GM19395 (cell line): ENCODE data around the gene CRNN.

Experiments
- ATAC-seq: cut with Tn5 transposase; IDR thresholded peaks from one replicate; pipeline ENCODE4 v1.9.1; 2021; ENCODE audit warnings: mild to moderate bottlenecking, moderate library complexity; ENCODE audit not compliant: unreplicated experiment

Gene CRNN

DNA sequence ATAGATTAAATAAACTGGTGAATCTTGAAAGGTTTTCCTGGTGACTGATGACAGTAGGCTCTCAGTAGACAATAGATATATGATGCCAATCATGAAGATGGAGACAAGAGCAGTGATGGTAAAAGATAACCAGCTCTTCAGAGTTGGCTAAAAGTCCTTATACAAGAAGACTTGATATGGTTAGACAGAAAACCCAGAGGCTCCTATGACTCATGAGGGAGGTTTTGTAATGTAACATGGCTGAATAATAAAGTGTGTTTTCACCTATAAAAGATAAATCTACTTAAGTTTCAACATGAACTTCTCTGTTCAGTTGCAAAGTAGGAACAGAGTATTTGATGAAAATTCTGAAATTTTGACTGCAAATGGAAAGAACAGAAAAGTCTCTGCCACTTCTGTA is 12.7 kb upstream of the CRNN start:
- ATAC-seq: no peak

DNA sequence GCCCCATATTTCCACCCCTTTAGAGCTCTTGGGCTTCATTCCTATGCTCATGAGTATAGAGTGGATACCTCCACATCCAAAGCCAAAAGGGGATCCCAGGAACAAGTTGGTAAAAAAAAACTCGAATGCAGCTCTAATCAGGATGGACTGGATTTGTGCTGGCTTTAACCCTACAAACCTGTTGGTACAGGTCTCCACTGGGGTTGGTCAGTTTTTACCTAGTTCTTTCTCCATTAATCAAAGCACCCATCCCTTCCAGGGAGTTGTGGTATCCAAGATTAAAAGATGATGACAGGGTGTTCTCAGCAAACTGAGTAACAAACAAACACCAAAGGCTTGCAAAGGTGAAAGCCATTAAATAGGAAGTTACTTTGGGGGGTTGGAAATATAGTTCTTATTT is 5.9 kb upstream of the CRNN start:
- ATAC-seq: no peak

DNA sequence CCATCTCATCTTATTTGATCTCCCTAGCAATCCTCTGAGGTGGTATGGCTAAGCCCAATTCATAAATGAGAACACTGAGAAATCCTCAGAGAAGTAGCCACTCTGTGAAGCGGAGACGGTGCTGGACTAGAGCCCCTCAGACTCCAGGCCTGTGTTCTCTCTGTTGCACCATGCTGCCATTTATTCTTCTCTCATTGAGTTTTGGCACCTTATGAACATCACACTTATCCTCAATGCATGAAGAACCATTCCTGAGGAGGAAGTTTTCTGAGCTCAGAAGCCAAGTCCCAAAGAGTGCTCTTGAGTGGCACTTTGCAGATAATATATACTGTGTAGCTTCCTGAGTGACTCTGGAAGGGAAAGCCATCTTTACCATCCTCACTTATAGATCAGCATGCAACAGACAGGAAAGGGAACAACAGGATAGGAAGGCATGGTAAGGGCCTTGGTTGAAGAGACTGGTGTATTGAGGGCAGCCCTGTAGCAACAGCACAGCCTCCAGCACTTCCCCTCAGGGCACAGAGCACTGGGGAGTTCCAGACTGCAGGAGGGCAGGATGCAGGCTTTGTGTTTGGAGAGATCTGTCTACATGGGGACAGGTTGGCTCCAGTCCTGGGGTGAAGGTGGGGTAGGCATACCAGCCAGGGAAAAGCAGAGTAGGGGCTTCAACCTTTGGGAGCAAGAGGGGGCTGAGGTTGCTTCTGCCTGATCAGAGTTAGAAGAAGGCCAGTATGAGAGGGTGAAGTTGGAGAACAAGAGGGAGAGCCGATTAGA is 1.6 kb upstream of the CRNN start:
- ATAC-seq: no peak

DNA sequence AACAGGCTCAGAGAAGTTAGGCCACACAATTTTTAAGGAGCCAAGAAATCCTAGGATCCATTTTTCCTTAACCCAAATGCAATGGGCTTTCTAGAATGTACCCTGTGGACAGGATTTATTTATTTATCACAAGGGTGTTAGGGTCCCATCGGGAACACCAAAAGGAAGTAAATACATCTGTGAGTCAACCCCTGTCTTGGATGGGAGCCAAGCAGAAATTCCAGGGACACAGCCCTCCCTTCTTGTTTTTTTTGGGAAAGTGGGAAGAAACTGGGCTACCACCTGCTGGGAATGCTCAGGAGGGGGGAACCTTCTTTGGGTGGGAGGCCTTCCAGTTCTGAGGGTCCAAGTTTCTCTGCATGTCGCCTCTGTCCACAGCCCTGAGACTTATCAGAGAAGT is 1.3 kb downstream of the CRNN start:
- ATAC-seq: no peak

DNA sequence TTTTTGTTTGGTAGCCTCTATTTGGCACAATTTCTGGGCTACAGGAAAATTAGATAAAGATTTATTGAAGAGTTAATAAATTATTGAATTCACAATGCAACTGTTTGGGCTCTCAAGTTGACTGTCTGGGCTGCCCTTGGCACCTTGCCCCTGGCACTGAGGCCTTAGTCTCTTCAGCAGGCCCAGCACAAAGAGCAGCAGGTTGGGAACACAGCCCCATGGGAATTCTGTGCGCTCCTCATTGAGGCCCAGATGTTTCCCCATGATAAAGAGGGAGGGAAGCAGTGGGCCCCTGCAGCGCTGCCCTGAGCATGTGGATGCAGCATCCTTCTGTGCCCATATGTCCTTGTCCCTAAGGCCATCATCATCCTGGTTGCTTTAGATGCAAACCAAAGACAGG is 2.9 kb downstream of the CRNN start:
- no peak for ATAC-seq

DNA sequence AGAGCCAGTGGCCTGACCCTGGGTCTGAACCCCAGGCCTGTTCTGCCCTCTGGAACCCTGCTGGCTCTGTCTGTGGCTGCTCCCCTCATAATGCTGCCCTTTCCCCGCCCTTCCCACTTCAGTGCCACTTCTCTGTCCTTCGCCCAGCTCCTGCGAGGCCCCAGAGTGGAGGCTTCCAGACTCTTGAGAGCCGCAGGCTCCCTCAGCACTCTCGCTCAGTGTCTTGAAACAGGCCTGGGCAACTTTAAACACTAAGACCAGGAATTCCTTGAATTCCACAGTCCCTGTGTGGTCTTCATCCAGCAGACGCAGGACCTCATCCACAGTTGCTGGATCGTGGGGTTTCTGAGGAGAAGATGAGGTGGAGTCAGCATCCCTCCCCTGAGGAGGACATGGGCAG is 3.5 kb downstream of the CRNN start:
- no peak for ATAC-seq

DNA sequence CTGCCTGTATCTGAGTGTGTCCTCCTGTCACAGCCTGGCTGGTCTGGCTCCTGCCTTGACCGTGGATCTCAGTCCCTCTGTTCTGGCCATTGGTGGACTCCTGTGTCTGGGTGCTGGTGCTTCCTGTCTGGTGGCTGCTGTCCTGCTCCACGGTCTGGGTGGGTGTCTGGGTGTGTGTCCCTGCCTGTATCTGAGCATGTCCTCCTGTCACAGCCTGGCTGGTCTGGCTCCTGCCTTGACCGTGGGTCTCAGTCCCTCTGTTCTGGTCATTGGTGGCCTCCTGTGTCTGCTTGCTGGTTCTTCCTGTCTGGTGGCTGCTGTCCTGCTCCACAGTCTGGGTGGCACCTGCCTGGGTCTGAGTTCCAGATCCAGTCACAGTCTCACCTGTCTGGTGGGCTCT is 4.0 kb downstream of the CRNN start:
- ATAC-seq: no peak

DNA sequence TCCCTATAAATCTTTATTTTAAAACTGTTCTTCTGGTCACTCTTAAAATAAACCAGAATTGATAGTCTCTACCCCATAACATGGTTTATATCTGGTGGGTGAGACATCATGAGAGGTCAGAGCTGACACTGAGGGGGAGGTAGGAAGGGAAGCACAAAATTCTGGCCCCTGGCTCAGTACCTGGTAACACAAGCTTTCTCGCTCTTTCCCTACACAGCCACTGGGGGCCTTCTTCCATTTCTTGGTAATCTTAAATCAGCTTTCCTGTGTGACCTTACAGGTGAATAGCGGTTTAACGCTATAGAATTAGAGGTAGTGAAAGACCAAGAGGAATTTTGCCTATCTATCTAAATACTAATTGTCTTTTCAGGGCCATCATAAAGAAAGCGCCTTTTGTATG is 5.4 kb downstream of the CRNN start:
- no peak for ATAC-seq

DNA sequence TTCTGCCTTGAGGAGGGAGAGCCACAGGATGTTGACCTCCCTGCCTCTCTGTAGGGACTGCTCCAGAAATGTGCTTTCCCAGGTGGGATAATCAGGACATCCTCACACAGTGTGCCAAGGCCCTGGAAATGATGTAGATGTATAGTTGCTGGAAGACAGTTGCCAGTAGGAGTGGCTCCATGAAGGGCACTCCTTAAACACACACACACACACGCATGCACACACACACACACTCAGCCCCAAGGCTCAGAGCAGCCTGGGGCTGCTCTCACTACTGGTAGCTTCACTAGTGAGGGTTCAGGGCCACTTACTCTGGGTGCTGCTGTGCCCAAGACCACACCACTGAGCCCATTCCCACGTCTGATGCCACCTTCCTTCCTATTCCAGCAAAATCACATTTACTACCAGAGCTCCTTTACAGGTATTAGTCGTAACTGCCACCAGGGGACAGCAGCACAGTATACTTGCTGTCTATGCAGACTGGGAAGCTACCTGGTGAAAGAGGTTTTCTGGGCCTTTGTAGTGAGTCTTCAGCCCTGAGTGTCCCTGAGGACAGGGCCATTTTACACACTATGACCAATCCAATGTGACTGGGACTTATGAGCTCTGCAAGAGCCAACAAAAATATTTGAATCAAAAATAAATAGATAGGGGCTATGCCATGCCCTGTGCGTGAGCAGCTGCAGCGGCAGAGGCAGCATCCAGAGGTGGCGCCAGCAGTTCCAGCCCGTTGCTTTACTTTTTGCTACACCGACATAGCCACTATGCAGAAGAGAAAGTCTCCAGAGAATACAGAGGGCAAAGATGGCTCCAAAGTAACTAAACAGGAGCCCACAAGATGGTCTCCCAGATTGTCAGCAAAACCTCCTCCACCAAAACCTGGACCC is 15.0 kb downstream of the CRNN start:
- no peak for ATAC-seq

DNA sequence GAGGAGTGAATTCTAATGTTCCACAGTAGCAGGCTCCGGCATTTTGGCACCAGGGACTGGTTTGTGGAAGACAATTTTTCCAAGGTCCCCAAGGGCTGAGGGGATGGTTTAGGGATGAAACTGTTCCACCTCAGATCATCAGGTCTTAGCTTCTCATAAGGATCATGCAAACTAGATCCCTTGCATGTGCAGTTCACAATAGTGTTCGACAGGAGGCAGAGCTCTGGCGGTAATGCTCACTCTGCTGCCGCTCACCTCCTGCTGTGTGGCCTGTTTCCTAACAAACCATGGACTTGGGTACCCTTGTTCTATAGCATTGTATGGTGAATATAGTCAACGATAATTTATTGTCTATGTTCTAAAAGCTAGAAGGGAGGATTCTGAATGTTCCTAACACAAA is 16.6 kb downstream of the CRNN start:
- no peak for ATAC-seq

DNA sequence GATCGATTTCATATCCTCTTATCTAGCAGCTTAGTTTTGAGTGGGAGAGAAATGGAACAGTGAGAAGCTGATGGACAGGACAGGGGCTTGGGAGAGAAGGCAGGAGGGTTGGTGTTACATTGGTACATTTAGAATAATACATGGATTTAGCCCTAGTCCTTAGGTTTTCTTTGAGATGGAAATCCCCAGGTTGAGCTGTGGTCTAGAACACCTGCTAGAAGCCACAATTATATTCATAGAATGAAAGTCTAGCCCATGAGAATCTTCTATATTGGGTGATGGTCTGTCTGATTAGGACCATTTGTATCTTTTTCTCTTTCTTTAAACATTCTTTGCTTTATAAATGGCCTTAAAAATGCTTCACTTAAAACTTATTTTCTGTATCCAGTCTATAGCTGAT is 19.9 kb downstream of the CRNN start:
- ATAC-seq: no peak

DNA sequence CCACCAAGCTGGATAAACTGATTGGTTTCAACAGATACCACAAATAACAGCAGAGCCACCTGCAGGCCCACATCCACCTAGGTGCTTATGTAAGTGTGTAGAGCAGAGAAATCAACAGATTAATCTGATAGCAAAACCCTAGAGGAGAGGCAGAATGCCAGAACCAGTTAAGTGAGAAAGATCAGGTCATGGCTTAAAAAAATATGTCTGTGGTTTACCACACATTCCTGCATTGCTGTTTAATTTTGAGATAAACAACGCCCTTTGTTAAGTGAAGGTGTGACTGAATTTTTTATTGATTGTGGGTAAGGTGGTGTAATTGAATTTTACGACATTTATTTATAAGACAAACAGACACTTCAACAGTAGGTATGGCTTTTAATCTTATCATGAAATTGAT is 21.2 kb downstream of the CRNN start:
- no peak for ATAC-seq

DNA sequence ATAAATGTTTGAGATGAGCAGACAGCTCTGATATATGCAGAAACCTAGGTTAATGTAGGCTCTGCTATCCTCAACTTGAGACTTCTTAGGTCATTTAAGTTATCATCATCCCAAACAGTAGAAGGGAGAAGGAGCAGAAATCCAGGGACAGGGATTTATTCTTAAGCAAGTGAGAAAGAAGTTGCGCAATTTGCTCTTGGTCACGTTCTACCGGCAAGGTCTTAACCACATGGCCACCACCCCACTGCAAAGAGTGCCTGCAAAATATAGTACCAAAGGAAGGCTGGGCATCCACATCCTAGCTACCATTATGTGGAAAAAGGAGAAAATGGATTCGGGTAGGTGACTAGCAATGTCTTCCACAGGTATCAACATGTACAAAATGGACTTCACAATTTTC is 25.2 kb downstream of the CRNN start:
- no peak for ATAC-seq

DNA sequence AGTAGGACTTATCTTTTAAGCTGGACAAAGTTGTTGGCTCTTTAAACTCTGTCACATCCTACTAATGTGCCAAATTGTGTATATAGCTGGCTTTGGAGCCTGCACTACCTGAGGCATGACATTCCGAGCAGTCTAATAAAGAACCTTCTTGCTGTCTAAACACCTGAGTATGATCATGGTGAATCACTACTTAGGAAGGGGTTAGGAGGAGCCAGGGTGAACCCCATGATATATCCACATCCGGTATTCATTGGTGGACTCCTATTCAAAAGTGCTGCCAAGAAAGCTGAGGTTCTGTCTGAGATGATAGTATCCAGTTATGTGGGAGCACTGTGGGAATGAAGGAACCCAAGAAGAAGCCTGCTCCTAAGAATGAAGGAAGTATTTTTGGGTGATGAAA is 27.1 kb downstream of the CRNN start:
- ATAC-seq: no peak

DNA sequence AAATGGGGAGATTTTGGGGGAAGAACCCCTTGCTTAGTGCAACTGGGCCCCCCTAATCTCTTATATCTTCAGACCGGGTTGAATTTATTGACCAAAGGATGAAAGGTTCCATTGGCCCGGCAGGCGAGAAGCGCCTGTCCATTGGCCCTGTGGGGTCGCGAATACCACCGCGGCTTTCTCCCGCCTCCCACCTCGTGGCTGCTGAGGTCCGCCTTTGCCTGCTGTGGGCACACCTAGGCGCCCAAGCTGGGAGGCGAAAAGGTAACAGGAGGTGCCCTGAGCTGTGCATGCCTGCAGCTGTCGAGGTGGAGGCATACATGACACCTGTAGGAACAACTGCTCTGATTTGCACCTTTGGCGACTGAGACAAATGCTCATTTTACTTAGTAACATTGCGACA is 33.1 kb downstream of the CRNN start:
- no peak for ATAC-seq

DNA sequence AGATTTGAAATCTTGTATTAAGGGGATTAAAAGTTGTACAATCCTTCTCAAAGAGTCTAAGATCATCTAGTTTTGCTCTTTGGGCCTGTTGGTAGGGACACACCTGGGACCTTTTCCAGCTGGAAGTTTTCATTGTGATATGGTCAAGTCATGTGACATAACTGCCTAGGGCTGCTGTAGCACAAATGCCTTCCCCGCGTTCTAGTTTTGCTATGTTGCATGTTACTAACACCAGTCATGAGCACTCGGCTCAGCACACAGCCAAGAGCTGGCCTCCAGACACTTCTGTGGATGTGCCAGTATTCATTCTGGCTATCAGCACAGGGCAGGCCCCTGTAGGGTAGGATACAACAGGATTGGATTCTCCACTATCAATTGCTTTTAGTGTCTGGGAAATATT is 39.6 kb downstream of the CRNN start:
- ATAC-seq: no peak

DNA sequence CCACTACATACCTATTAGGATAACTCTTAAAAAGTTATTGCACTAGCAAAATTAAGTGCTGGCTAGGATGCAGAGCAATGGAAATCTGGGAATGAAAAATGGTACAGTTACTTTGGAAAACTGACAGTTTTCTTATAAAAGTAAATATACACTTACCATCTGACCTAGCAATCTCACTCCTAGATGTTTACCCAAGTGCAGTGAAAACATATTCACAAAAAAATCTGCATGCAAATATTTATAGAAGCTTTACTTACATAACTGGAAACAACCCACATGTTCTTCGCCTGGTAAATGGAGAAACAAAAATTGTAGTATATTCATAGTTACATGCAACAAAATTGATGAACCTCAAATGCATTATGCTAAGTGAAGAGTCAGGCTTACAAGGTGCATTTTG is 41.4 kb downstream of the CRNN start:
- no peak for ATAC-seq

DNA sequence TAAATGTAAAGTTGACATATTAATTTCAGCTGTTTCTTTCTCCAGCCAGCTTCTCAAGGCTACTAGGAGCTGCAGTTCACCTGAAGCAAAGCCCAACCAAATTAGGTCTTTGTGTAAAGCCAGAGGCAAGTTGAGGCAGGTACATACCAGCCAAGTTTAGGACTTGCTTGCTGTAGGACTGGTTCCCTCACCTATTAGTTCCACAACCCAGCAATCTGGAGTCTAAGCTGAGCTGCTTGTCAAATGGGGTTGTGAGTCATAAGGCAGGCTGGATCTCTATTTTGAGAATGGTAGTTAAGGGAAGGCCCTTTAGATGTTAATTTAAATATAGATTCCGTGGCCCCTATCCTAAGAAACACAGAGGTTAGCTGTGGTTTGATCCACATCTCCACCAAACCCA is 46.6 kb downstream of the CRNN start:
- ATAC-seq: no peak

DNA sequence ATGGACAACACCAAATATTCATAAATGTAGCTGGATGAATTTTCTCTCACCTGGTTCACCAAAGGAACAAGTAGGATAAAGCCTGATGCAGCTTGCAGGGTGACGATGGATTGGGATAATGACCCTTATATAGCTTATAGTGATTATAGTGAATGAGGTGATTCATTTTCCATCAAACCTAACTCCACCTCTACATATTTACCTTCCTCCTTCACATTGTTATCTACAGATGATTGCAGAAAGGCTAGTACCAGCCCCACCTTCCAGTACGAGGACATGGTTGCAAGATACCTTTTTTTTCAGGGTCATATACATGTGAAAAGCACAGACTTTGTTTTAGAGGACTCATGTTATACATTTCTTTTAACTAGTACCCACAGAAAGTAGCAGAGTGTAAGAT is 54.2 kb downstream of the CRNN start, which contains the start of gene FLG2:
Gene FLG2, minus strand, starts transcription at position 101 of the 400 bp plus-strand sequence. CDS start 1,122 bp downstream, outside the sequence.
- ATAC-seq: no peak
